A673 (cell line): Measurements from ENCODE around the gene KCNJ15. TPM values are rescaled to one million over a fixed set of nuclear protein-coding genes. Genes with fewer than 3 reads are reported as not detected.

Experiments
- BruUV-seq: library from RNA; stranded (reverse); fragments of 400-500 nt; replicated peaks from 2 replicates; lab custom pipeline; 2021; lab: Mats Ljungman, UMichigan
- CTCF ChIA-PET: fragments of 300-600 bp; sonication (Branson Sonifier 250); formaldehyde crosslinking; loops from one replicate; lab custom pipeline; 2022; ENCODE audit warnings: antibody characterized with exemption; lab: Charles Lee
- POLR2A ChIA-PET: fragments of 300-600 bp; sonication (Branson Sonifier 250); formaldehyde crosslinking; loops from one replicate; lab custom pipeline; 2022; ENCODE audit warnings: antibody characterized with exemption; ENCODE audit not compliant: low non-redundant PET; lab: Charles Lee
- DNase-seq: peaks from one replicate; pipeline ENCODE4 v3.0.0-alpha.2; 2015; ENCODE audit warnings: low spot score
- H3K27ac ChIP-seq: fragments of 200-600 bp; sonication (generic); 2 replicates; pipeline ENCODE4 v1.5.1; 2016; ENCODE audit warnings: mixed run types, low read depth, mild to moderate bottlenecking, mixed read lengths, antibody characterized with exemption, low read length; ENCODE audit not compliant: poor library complexity, severe bottlenecking
- H3K27me3 ChIP-seq: fragments of 200-600 bp; sonication (generic); replicated peaks from 2 replicates; pipeline ENCODE4 v1.6.1; 2017; ENCODE audit warnings: mixed run types, low read depth, mild to moderate bottlenecking, mixed read lengths, antibody characterized with exemption, low read length; ENCODE audit not compliant: insufficient read depth, poor library complexity
- H3K36me3 ChIP-seq: fragments of 200-600 bp; sonication (generic); 2 replicates; pipeline ENCODE4 v1.6.1; 2016; ENCODE audit warnings: mixed run types, mild to moderate bottlenecking, mixed read lengths, antibody characterized with exemption, low read length; ENCODE audit not compliant: insufficient read depth, poor library complexity, severe bottlenecking
- H3K4me1 ChIP-seq: fragments of 200-600 bp; sonication (generic); 2 replicates; pipeline ENCODE4 v1.6.1; 2017; ENCODE audit warnings: mixed run types, mild to moderate bottlenecking, mixed read lengths, antibody characterized with exemption, low read length; ENCODE audit not compliant: insufficient read depth, poor library complexity, severe bottlenecking
- H3K4me3 ChIP-seq: fragments of 200-600 bp; sonication (generic); 2 replicates; pipeline ENCODE4 v1.5.1; 2016; ENCODE audit warnings: low read depth, mixed run types, mild to moderate bottlenecking, mixed read lengths, low read length; ENCODE audit not compliant: poor library complexity, severe bottlenecking
- H3K9me3 ChIP-seq: fragments of 200-600 bp; sonication (generic); 2 replicates; pipeline ENCODE4 v1.6.1; 2016; ENCODE audit warnings: mixed run types, low read depth, mild to moderate bottlenecking, mixed read lengths, antibody characterized with exemption, low read length; ENCODE audit not compliant: poor library complexity, severe bottlenecking
- EZH2 ChIP-seq: fragments of 200-600 bp; sonication (generic); IDR thresholded peaks from 2 replicates; pipeline ENCODE4 v1.6.1; 2017; ENCODE audit warnings: borderline replicate concordance, low read depth, mild to moderate bottlenecking, mixed read lengths, antibody characterized with exemption, low read length; ENCODE audit not compliant: poor library complexity, severe bottlenecking
- intact Hi-C: fragments of 100-400 bp; cut with micrococcal nuclease; formaldehyde crosslinking; loops from one replicate; pipeline ENCODE4 v1.10.0; 2022; ENCODE audit not compliant: unreplicated experiment
- total RNA-seq: library from RNA; stranded (reverse); gene quantifications from 2 replicates; pipeline ENCODE4 v1.2.3, GENCODE V29; 2021
- TF ChIP-seq, protein P1 (sequence below): fragments of 300-800, 200-600 bp; sonication (generic); conservative IDR thresholded peaks from 2 replicates; pipeline ENCODE4 v1.5.1; 2017; ENCODE audit warnings: low read depth, mild to moderate bottlenecking, antibody characterized with exemption, low read length, moderate library complexity, mixed read lengths

KCNJ15 gene
- total RNA-seq, 1 experiment from 2014 or later, result not detected

DNA sequence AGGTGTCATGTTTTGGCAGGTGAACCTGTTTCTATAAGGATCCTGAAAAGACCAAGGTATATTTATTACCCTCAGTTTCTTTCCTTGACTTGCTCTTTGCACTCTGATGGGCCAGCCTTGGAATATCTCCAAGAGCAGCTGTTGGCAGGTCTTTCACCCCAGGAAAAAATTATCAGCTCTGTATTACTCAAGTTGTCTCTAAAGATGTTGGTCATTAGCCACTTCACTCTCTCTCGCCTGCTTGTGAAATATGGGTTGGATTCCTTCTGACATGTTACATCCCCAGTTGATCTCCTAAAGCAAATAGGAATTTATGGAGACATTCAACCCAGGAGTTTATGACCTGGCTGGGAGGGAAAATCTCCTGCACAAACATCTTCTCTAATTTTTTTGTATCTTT lies 85.9 kb downstream of the KCNJ15 start:
- DNase-seq, result no peak
- Histone ChIP-seq H3K4me1 (no peaks in the 10 kb centered on the region), H3K9me3 (no peaks in the 10 kb centered on the region), H3K27me3 (peaks cover 25% of the 10 kb centered on the region), H3K4me3 (no peak overlapping the region), H3K27ac (no peak overlapping the region), H3K36me3 (no peaks in the 10 kb centered on the region)
- intact Hi-C loops, result no loop called here
- CTCF ChIA-PET, result no interaction called here
- TF ChIP-seq EZH2, result no peak
- TF ChIP-seq, protein P1, sequence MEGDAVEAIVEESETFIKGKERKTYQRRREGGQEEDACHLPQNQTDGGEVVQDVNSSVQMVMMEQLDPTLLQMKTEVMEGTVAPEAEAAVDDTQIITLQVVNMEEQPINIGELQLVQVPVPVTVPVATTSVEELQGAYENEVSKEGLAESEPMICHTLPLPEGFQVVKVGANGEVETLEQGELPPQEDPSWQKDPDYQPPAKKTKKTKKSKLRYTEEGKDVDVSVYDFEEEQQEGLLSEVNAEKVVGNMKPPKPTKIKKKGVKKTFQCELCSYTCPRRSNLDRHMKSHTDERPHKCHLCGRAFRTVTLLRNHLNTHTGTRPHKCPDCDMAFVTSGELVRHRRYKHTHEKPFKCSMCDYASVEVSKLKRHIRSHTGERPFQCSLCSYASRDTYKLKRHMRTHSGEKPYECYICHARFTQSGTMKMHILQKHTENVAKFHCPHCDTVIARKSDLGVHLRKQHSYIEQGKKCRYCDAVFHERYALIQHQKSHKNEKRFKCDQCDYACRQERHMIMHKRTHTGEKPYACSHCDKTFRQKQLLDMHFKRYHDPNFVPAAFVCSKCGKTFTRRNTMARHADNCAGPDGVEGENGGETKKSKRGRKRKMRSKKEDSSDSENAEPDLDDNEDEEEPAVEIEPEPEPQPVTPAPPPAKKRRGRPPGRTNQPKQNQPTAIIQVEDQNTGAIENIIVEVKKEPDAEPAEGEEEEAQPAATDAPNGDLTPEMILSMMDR, result no peak
- POLR2A ChIA-PET, result no interaction called here
- BruUV-seq, result no TSS peak

GRCh38 chr21:38343691-38344090 lies 86.9 kb downstream of the KCNJ15 start:
- no peaks in the 10 kb centered on the region for H3K36me3 ChIP-seq
- peaks cover 35% of the 10 kb centered on the region for H3K27me3 ChIP-seq
- no TSS peak for BruUV-seq
- ChIA-PET POLR2A (no interaction called here), CTCF (no interaction called here)
- intact Hi-C loops, result no loop called here
- no peaks in the 10 kb centered on the region for H3K9me3 ChIP-seq
- DNase-seq, result no peak
- TF ChIP-seq EZH2, result no peak
- TF ChIP-seq, protein P1, result no peak
- H3K4me1 ChIP-seq, result no peaks in the 10 kb centered on the region
- H3K27ac ChIP-seq, result no peak overlapping the region
- H3K4me3 ChIP-seq, result no peak overlapping the region

DNA sequence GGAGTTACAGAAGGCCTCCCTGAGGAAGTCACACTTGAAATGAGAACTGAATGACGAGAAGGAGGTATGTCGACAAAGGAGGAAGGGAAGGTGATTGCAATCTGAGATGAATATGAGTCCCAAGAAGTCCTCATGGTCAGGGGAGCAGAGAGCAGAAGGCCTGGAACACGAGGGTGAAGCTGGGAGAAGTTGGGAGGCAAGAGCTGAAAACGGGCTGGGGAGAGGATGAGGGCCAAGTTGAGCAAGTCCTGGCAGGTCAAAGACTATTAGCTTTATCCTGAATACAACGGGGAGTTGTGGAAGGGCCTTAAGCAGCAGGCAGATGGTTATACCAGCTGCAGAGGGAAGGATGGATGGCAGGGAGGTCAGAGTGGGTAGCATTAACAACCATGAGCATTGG lies 89.5 kb downstream of the KCNJ15 start:
- DNase-seq, result no peak
- Histone ChIP-seq H3K4me3 (no peak overlapping the region), H3K36me3 (no peaks in the 10 kb centered on the region), H3K27me3 (peaks cover 49% of the 10 kb centered on the region), H3K9me3 (no peaks in the 10 kb centered on the region), H3K27ac (no peak overlapping the region), H3K4me1 (no peaks in the 10 kb centered on the region)
- CTCF ChIA-PET, result no interaction called here
- TF ChIP-seq, protein P1, result no peak
- no peak for TF ChIP-seq EZH2
- intact Hi-C loops, result no loop called here
- no TSS peak for BruUV-seq
- POLR2A ChIA-PET, result no interaction called here
